IMR-90 (cell line): ENCODE results near the gene FBXL7. TPM values are rescaled to one million over a fixed set of nuclear protein-coding genes. Genes with fewer than 3 reads are reported as not detected.

Source experiments
- ATAC-seq: fragments of 200-7000 bp; cut with Tn5 transposase; 2 replicates; pipeline ENCODE4 v1.9.1; 2020; ENCODE audit warnings: low read depth, mild to moderate bottlenecking, moderate library complexity
- BruUV-seq: library from RNA; stranded (reverse); fragments of 400-500 nt; replicated peaks from 2 replicates; lab custom pipeline; 2021; lab: Mats Ljungman, UMichigan
- CTCF ChIA-PET: fragments of 300-600 bp; formaldehyde crosslinking; extraction: SDS; loops from one replicate; lab custom pipeline; 2021; ENCODE audit warnings: antibody characterized with exemption; lab: Yijun Ruan, JAX
- POLR2A ChIA-PET: fragments of 300-600 bp; sonication (Branson Sonifier 250); formaldehyde crosslinking; loops from one replicate; lab custom pipeline; 2022; ENCODE audit warnings: antibody characterized with exemption; ENCODE audit not compliant: unreplicated experiment; lab: Charles Lee
- DNase-seq: peaks from one replicate; pipeline ENCODE4 v3.0.0; 2013
- H2AFZ ChIP-seq: replicated peaks from 2 replicates; pipeline ENCODE3; 2013; ENCODE audit warnings: low read length, mild to moderate bottlenecking; ENCODE audit not compliant: poor library complexity
- H2AK5ac ChIP-seq: 2 replicates; pipeline ENCODE4 v1.6.1; 2013; ENCODE audit warnings: low read depth, low read length, inconsistent platforms
- H2AK9ac ChIP-seq: replicated peaks from 2 replicates; pipeline ENCODE3; 2013; ENCODE audit warnings: mild to moderate bottlenecking, low read depth, low read length, moderate library complexity; ENCODE audit not compliant: poor library complexity
- H2BK120ac ChIP-seq: 2 replicates; pipeline ENCODE4 v1.6.1; 2013; ENCODE audit warnings: low read depth, low read length, inconsistent platforms
- H2BK15ac ChIP-seq: 3 replicates; pipeline ENCODE4 v1.6.1; 2013; ENCODE audit warnings: low read depth, low read length, inconsistent platforms
- H2BK20ac ChIP-seq: 2 replicates; pipeline ENCODE4 v1.6.1; 2013; ENCODE audit warnings: low read depth, mild to moderate bottlenecking, inconsistent platforms, low read length, moderate library complexity
- H2BK5ac ChIP-seq: 2 replicates; pipeline ENCODE4 v1.6.1; 2013; ENCODE audit warnings: mild to moderate bottlenecking, low read depth, low read length, inconsistent platforms; ENCODE audit not compliant: poor library complexity, severe bottlenecking
- H3K14ac ChIP-seq: replicated peaks from 2 replicates; pipeline ENCODE4 v1.6.1; 2013; ENCODE audit warnings: low read depth, low read length, inconsistent platforms
- H3K18ac ChIP-seq: 2 replicates; pipeline ENCODE4 v1.6.1; 2013; ENCODE audit warnings: low read depth, low read length, control low read depth
- H3K23ac ChIP-seq: 2 replicates; pipeline ENCODE4 v1.6.1; 2013; ENCODE audit warnings: low read depth, low read length, inconsistent platforms
- H3K27ac ChIP-seq: 2 replicates; pipeline ENCODE4 v1.5.1; 2013; ENCODE audit warnings: mild to moderate bottlenecking, control low read depth, low read length; ENCODE audit not compliant: insufficient read depth
- H3K27me3 ChIP-seq: 2 replicates; pipeline ENCODE4 v1.6.1; 2013; ENCODE audit warnings: low read length; ENCODE audit not compliant: control insufficient read depth, insufficient read depth
- H3K36me3 ChIP-seq: 2 replicates; pipeline ENCODE4 v1.6.1; 2013; ENCODE audit warnings: low read length, mixed read lengths; ENCODE audit not compliant: control insufficient read depth, insufficient read depth
- H3K4ac ChIP-seq: 2 replicates; pipeline ENCODE4 v1.6.1; 2013; ENCODE audit warnings: low read depth, low read length, inconsistent platforms
- H3K4me1 ChIP-seq: 2 replicates; pipeline ENCODE4 v1.6.1; 2013; ENCODE audit warnings: low read length, mixed read lengths; ENCODE audit not compliant: control insufficient read depth, insufficient read depth
- H3K4me2 ChIP-seq: 2 replicates; pipeline ENCODE4 v1.6.1; 2013; ENCODE audit warnings: low read depth, mild to moderate bottlenecking, control low read depth, low read length, moderate library complexity
- H3K4me3 ChIP-seq: 2 replicates; pipeline ENCODE4 v1.5.1; 2013; ENCODE audit warnings: low read depth, mild to moderate bottlenecking, control low read depth, low read length, moderate library complexity; ENCODE audit not compliant: insufficient read depth
- H3K56ac ChIP-seq: 2 replicates; pipeline ENCODE4 v1.6.1; 2013; ENCODE audit warnings: low read length, inconsistent platforms; ENCODE audit not compliant: insufficient read depth; ENCODE audit errors: extremely low read depth
- H3K79me1 ChIP-seq, 2 experiments: 2 replicates each; pipeline ENCODE4 v1.6.1; 2013; ENCODE audit warnings: low read length in 2 of 2, inconsistent platforms in 1 of 2, low read depth in 1 of 2
- H3K9ac ChIP-seq: 2 replicates; pipeline ENCODE4 v1.6.1; 2013; ENCODE audit warnings: low read depth, low read length, control low read depth
- H3K9me1 ChIP-seq: 2 replicates; pipeline ENCODE4 v1.6.1; 2013; ENCODE audit warnings: low read length, inconsistent platforms; ENCODE audit not compliant: insufficient read depth
- H3K9me3 ChIP-seq: 2 replicates; pipeline ENCODE4 v1.6.1; 2013; ENCODE audit warnings: low read length; ENCODE audit not compliant: control insufficient read depth, insufficient read depth
- H4K20me1 ChIP-seq: 2 replicates; pipeline ENCODE4 v1.6.1; 2013; ENCODE audit warnings: low read length, inconsistent platforms; ENCODE audit not compliant: insufficient read depth
- H4K5ac ChIP-seq: 2 replicates; pipeline ENCODE4 v1.6.1; 2013; ENCODE audit warnings: mild to moderate bottlenecking, low read depth, low read length, control low read depth
- H4K8ac ChIP-seq, 2 experiments: 2 replicates each; pipeline ENCODE4 v1.6.1; 2013; ENCODE audit warnings: low read depth in 2 of 2, low read length in 2 of 2, control low read depth in 1 of 2, inconsistent platforms in 1 of 2
- H4K91ac ChIP-seq: 2 replicates; pipeline ENCODE4 v1.6.1; 2013; ENCODE audit warnings: low read depth, low read length, inconsistent platforms; ENCODE audit not compliant: insufficient read depth
- CTCF ChIP-seq: conservative IDR thresholded peaks from 2 replicates; pipeline ENCODE4 v1.5.1; 2012; ENCODE audit warnings: mild to moderate bottlenecking, low read depth, low read length, improper control_type of control experiment
- ELK1 ChIP-seq: fragments of 150-350 bp; IDR thresholded peaks from 2 replicates; pipeline ENCODE4 v1.6.1; 2016; ENCODE audit warnings: low read depth, mild to moderate bottlenecking, low read length, moderate library complexity, borderline replicate concordance
- FOS ChIP-seq: fragments of 150-350 bp; IDR thresholded peaks from 2 replicates; pipeline ENCODE4 v1.6.1; 2016; ENCODE audit warnings: low read depth, low read length
- MAFK ChIP-seq: IDR thresholded peaks from 2 replicates; pipeline ENCODE4 v1.6.1; 2012; ENCODE audit warnings: low read depth, low read length, improper control_type of control experiment
- MAZ ChIP-seq: IDR thresholded peaks from 2 replicates; pipeline ENCODE4 v1.6.1; 2012; ENCODE audit warnings: low read depth, mild to moderate bottlenecking, low read length, improper control_type of control experiment, moderate library complexity, borderline replicate concordance
- MXI1 ChIP-seq: IDR thresholded peaks from 2 replicates; pipeline ENCODE4 v1.6.1; 2012; ENCODE audit warnings: low read depth, mild to moderate bottlenecking, low read length, moderate library complexity, borderline replicate concordance
- NFE2L2 ChIP-seq: fragments of 150-350 bp; IDR thresholded peaks from 2 replicates; pipeline ENCODE4 v1.6.1; 2016; ENCODE audit warnings: low read depth, mild to moderate bottlenecking, low read length
- POLR2A ChIP-seq: IDR thresholded peaks from 2 replicates; pipeline ENCODE4 v1.6.1; 2012; ENCODE audit warnings: mild to moderate bottlenecking, low read depth, low read length
- RAD21 ChIP-seq: IDR thresholded peaks from 2 replicates; pipeline ENCODE4 v1.6.1; 2012; ENCODE audit warnings: low read length, improper control_type of control experiment
- RFX5 ChIP-seq: IDR thresholded peaks from 2 replicates; pipeline ENCODE4 v1.8.0; 2012; ENCODE audit warnings: low read depth, mild to moderate bottlenecking, low read length, moderate library complexity
- WGBS, 2 experiments: methylation state at CpG; one replicate each; pipeline versions ENCODE4 v1.1.5 to v1.1.7; 2013; ENCODE audit warnings: missing lambda C conversion rate in 2 of 2; ENCODE audit not compliant: insufficient read length in 1 of 2; ENCODE audit errors: extremely low coverage in 2 of 2; 5-methylcytosine and 5-hydroxymethylcytosine counted together
- dilution Hi-C: fragments of 300-500 bp; cut with HindIII; formaldehyde crosslinking; loops from one replicate; pipeline ENCODE4 v1.14.3; 2018; ENCODE audit warnings: low sequenced_read_pairs; ENCODE audit not compliant: unreplicated experiment
- in situ Hi-C: fragments of 300-500 bp; cut with MboI; formaldehyde crosslinking; loops from 3 replicates; pipeline ENCODE4 v1.14.3; 2019; ENCODE audit warnings: low sequenced_read_pairs, inconsistent platforms, mixed read lengths
- intact Hi-C: fragments of 100-400 bp; cut with micrococcal nuclease; formaldehyde crosslinking; loops from 2 replicates; pipeline ENCODE4 v1.10.0; 2022
- polyA plus RNA-seq, 3 experiments: library from polyadenylated mRNA; depleted of rRNA; stranded (reverse); fragments of >200 nt; gene quantifications; 2 replicates each; pipeline ENCODE4 v1.2.3, GENCODE V29; 2012; ENCODE audit warnings: low replicate concordance in 1 of 3
- total RNA-seq: library from RNA; depleted of rRNA; stranded (reverse); fragments of >200 nt; gene quantifications from 2 replicates; pipeline ENCODE4 v1.2.3, GENCODE V29; 2012

FBXL7 gene
- total and polyA plus RNA-seq, 2 of the 4 experiments (the other 2 are of a cell fraction) = 4.1 to 10.2 TPM

- H3K9me3 ChIP-seq = no peaks in the 10 kb centered on the region
- no peak overlapping the region for H2AK9ac ChIP-seq
- H2BK5ac ChIP-seq = no peak overlapping the region
- peaks cover 20 to 27% of the 10 kb centered on the region in 2 experiments; a peak in 3 of 4 replicates for H3K79me1 ChIP-seq
- H3K4me3 ChIP-seq = no peak overlapping the region
- H3K14ac ChIP-seq = no peak overlapping the region
- H4K91ac ChIP-seq = no peak overlapping the region
- dilution Hi-C loops = no loop called here
- intact Hi-C loops = no loop called here
- H3K9ac ChIP-seq = no peak overlapping the region
- no peaks in the 10 kb centered on the region for H3K4me1 ChIP-seq
- no TSS peak for BruUV-seq
- H3K27ac ChIP-seq = no peak overlapping the region
- DNase-seq (no peak), ATAC-seq (no peak)
- H4K8ac ChIP-seq = no peak overlapping the region
- H3K56ac ChIP-seq = no peak overlapping the region
- TF ChIP-seq ELK1 (no peak), RAD21 (no peak), MXI1 (no peak), RFX5 (no peak), CTCF (no peak), MAZ (no peak), MAFK (no peak), FOS (no peak), NFE2L2 (no peak), POLR2A (no peak)
- no peaks in the 10 kb centered on the region for H3K27me3 ChIP-seq
- ChIA-PET CTCF (no interaction called here), POLR2A (no interaction called here)
- H3K18ac ChIP-seq = no peak overlapping the region
- H3K9me1 ChIP-seq = no peaks in the 10 kb centered on the region
- no peak overlapping the region for H4K5ac ChIP-seq
- H3K4me2 ChIP-seq = no peak overlapping the region
- no peak overlapping the region for H3K23ac ChIP-seq
- no peak overlapping the region for H3K4ac ChIP-seq
- no peaks in the 10 kb centered on the region for H4K20me1 ChIP-seq
- H2AK5ac ChIP-seq = no peak overlapping the region
- no peak overlapping the region for H2AFZ ChIP-seq
- no peak overlapping the region for H2BK120ac ChIP-seq
- in situ Hi-C loops = no loop called here
- H2BK15ac ChIP-seq = no peak overlapping the region
- no peak overlapping the region for H2BK20ac ChIP-seq
- no peaks in the 10 kb centered on the region for H3K36me3 ChIP-seq
- WGBS, 2 experiments = no CpG with 5 or more reads among the region's 4 CpGs
Observed at GRCh38 chr5:15544039-15544438, 44.1 kb downstream of the FBXL7 start.
